Dermis blood vessel endothelial cell (primary cell): Measurements from ENCODE around the gene CCDC63. TPM values are rescaled to one million over a fixed set of nuclear protein-coding genes. Genes with fewer than 3 reads are reported as not detected.

ENCODE experiments used
- DNase-seq: peaks from one replicate; pipeline ENCODE4 v3.0.0; 2010
- total RNA-seq: library from RNA; depleted of rRNA; stranded (reverse); fragments of >200 nt; gene quantifications from 2 replicates; pipeline ENCODE4 v1.2.3, GENCODE V29; 2014

The CCDC63 gene
- not detected in 2 replicates for total RNA-seq

GRCh38 chr12:110846615-110847566 is at the start of gene CCDC63:
CCDC63 (plus strand) TSS chr12:110846987; CDS start chr12:110852955, 5,968 bp downstream.
- DNase-seq, result peak; percentile 70

- DNase-seq, result no peak
Observed at GRCh38 chr12:110798461-110798860, 48.3 kb upstream of the CCDC63 start.

GRCh38 chr12:110802489-110802888 is 44.3 kb upstream of the CCDC63 start:
- no peak for DNase-seq

- no peak for DNase-seq
Observed at GRCh38 chr12:110804406-110804805, 42.4 kb upstream of the CCDC63 start.

- DNase-seq, result no peak
Observed at GRCh38 chr12:110807640-110808039, 39.1 kb upstream of the CCDC63 start.

- DNase-seq, result no peak
Observed at GRCh38 chr12:110809149-110809548, 37.6 kb upstream of the CCDC63 start.

GRCh38 chr12:110811972-110812371 is 34.8 kb upstream of the CCDC63 start:
- no peak for DNase-seq

- no peak for DNase-seq
Observed at GRCh38 chr12:110813285-110813684, 33.5 kb upstream of the CCDC63 start.

GRCh38 chr12:110813756-110814155 is 33.0 kb upstream of the CCDC63 start:
- no peak for DNase-seq

- no peak for DNase-seq
Observed at GRCh38 chr12:110816248-110816647, 30.5 kb upstream of the CCDC63 start.

GRCh38 chr12:110816779-110817178 is 30.0 kb upstream of the CCDC63 start:
- no peak for DNase-seq

- DNase-seq, result no peak
Observed at GRCh38 chr12:110818511-110818910, 28.3 kb upstream of the CCDC63 start.

GRCh38 chr12:110819150-110819549 is 27.6 kb upstream of the CCDC63 start:
- no peak for DNase-seq

GRCh38 chr12:110819646-110820045 is 27.1 kb upstream of the CCDC63 start:
- DNase-seq, result no peak

GRCh38 chr12:110821917-110822316 is 24.9 kb upstream of the CCDC63 start:
- DNase-seq, result no peak

- no peak for DNase-seq
Observed at GRCh38 chr12:110822821-110823415, 23.9 kb upstream of the CCDC63 start.

GRCh38 chr12:110824342-110824741 is 22.4 kb upstream of the CCDC63 start:
- no peak for DNase-seq

GRCh38 chr12:110825530-110825929 is 21.3 kb upstream of the CCDC63 start:
- DNase-seq, result no peak

GRCh38 chr12:110826592-110827200 is 20.1 kb upstream of the CCDC63 start:
- peak; percentile 92 for DNase-seq

GRCh38 chr12:110829308-110829707 is 17.5 kb upstream of the CCDC63 start:
- DNase-seq, result no peak

GRCh38 chr12:110836291-110836690 is 10.5 kb upstream of the CCDC63 start:
- DNase-seq, result no peak

- no peak for DNase-seq
Observed at GRCh38 chr12:110841007-110841406, 5.8 kb upstream of the CCDC63 start.

- no peak for DNase-seq
Observed at GRCh38 chr12:110844131-110844530, 2.7 kb upstream of the CCDC63 start.
